ENCODE results near the gene BZW2. TPM values are rescaled to one million over a fixed set of nuclear protein-coding genes. Genes with fewer than 3 reads are reported as not detected.
A peak's percentile ranks its signal among the peaks of the same experiment; 100 is the strongest.

The BZW2 gene
- total RNA-seq, 1 experiment from 2014 or later, result 85.4 TPM

- H3K36me3 Mint-ChIP-seq (ENCODE audit: insufficient read depth, unreplicated experiment), result peaks cover 24% of the 10 kb centered on the region
- intact Hi-C loops (cut with micrococcal nuclease), result no loop called here
- CTCF ChIA-PET, result interaction anchor here (0.5 kb wide), 1 partner anchor 574 kb away, joined by 4 read pairs; no protein-coding TSS in a partner anchor
- no peak overlapping the region for H3K27ac Mint-ChIP-seq (ENCODE audit: low read depth, unreplicated experiment)
- DNase-seq (ENCODE audit: unreplicated experiment), result no peak
- POLR2A ChIA-PET, result no interaction called here
- no peaks in the 10 kb centered on the region for H3K9me3 Mint-ChIP-seq (ENCODE audit: unreplicated experiment)
- H3K4me1 Mint-ChIP-seq (ENCODE audit: insufficient read depth, unreplicated experiment), result peaks cover 14% of the 10 kb centered on the region
- H3K27me3 Mint-ChIP-seq (ENCODE audit: insufficient read depth, unreplicated experiment), result no peaks in the 10 kb centered on the region
- H3K4me3 Mint-ChIP-seq (ENCODE audit: unreplicated experiment), result no peak overlapping the region
- BruUV-seq (replicated peaks), result no TSS peak
- TF ChIP-seq, protein P1, sequence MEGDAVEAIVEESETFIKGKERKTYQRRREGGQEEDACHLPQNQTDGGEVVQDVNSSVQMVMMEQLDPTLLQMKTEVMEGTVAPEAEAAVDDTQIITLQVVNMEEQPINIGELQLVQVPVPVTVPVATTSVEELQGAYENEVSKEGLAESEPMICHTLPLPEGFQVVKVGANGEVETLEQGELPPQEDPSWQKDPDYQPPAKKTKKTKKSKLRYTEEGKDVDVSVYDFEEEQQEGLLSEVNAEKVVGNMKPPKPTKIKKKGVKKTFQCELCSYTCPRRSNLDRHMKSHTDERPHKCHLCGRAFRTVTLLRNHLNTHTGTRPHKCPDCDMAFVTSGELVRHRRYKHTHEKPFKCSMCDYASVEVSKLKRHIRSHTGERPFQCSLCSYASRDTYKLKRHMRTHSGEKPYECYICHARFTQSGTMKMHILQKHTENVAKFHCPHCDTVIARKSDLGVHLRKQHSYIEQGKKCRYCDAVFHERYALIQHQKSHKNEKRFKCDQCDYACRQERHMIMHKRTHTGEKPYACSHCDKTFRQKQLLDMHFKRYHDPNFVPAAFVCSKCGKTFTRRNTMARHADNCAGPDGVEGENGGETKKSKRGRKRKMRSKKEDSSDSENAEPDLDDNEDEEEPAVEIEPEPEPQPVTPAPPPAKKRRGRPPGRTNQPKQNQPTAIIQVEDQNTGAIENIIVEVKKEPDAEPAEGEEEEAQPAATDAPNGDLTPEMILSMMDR (IDR thresholded peaks at IDR 0.05; ENCODE audit: unreplicated experiment), result no peak
Observed at GRCh38 chr7:16638282-16639280, 7.4 kb upstream of the BZW2 start.

GRCh38 chr7:16644157-16644556, 1.8 kb upstream of the BZW2 start:
- POLR2A ChIA-PET, result interaction anchor here (0.8 to 7.5 kb wide), 5 partner anchors 9 to 96 kb away, joined by 3 to 106 read pairs (median 6); no protein-coding TSS in a partner anchor
- peak overlapping the region; percentile 97 for H3K27ac Mint-ChIP-seq (ENCODE audit: low read depth, unreplicated experiment)
- no TSS peak for BruUV-seq (replicated peaks)
- intact Hi-C loops (cut with micrococcal nuclease), result no loop called here
- CTCF ChIA-PET, result interaction anchor here (1.0 kb wide), 1 partner anchor 47 kb away, joined by 3 read pairs; no protein-coding TSS in a partner anchor
- peaks cover 7% of the 10 kb centered on the region for H3K36me3 Mint-ChIP-seq (ENCODE audit: insufficient read depth, unreplicated experiment)
- H3K4me1 Mint-ChIP-seq (ENCODE audit: insufficient read depth, unreplicated experiment), result peaks cover 32% of the 10 kb centered on the region
- H3K27me3 Mint-ChIP-seq (ENCODE audit: insufficient read depth, unreplicated experiment), result no peaks in the 10 kb centered on the region
- no peaks in the 10 kb centered on the region for H3K9me3 Mint-ChIP-seq (ENCODE audit: unreplicated experiment)
- DNase-seq (ENCODE audit: unreplicated experiment), result no peak
- peak overlapping the region; percentile 86 for H3K4me3 Mint-ChIP-seq (ENCODE audit: unreplicated experiment)
- TF ChIP-seq, protein P1 (IDR thresholded peaks at IDR 0.05; ENCODE audit: unreplicated experiment), result no peak

GRCh38 chr7:16644636-16645592, 1.1 kb upstream of the BZW2 start:
- H3K27me3 Mint-ChIP-seq (ENCODE audit: insufficient read depth, unreplicated experiment), result no peaks in the 10 kb centered on the region
- ChIA-PET POLR2A (interaction anchor here (0.5 to 7.5 kb wide), 23 partner anchors 8 to 655 kb away, joined by 3 to 106 read pairs (median 4); no protein-coding TSS in a partner anchor), CTCF (interaction anchor here (0.5 to 1.5 kb wide), 3 partner anchors 42 to 109 kb away, joined by 3 to 4 read pairs (median 3); no protein-coding TSS in a partner anchor)
- intact Hi-C loops (cut with micrococcal nuclease), result loop anchor here (1.0 to 5.0 kb wide), 2 partner anchors 23 to 107 kb away; partner anchors contain the start of gene TSPAN13
- H3K36me3 Mint-ChIP-seq (ENCODE audit: insufficient read depth, unreplicated experiment), result peaks cover 2% of the 10 kb centered on the region
- H3K27ac Mint-ChIP-seq (ENCODE audit: low read depth, unreplicated experiment), result peak overlapping the region; percentile 97
- BruUV-seq (replicated peaks), result TSS peak; percentile 36
- H3K4me3 Mint-ChIP-seq (ENCODE audit: unreplicated experiment), result peak overlapping the region; percentile 86
- TF ChIP-seq, protein P1 (IDR thresholded peaks at IDR 0.05; ENCODE audit: unreplicated experiment), result no peak
- no peaks in the 10 kb centered on the region for H3K9me3 Mint-ChIP-seq (ENCODE audit: unreplicated experiment)
- peak; percentile 47 for DNase-seq (ENCODE audit: unreplicated experiment)
- H3K4me1 Mint-ChIP-seq (ENCODE audit: insufficient read depth, unreplicated experiment), result peaks cover 38% of the 10 kb centered on the region
